Neuronal stem cell (in vitro differentiated cells): ENCODE measurements around the gene USP46.

Experiments used
- DNase-seq: peaks from one replicate; pipeline ENCODE4 v3.0.0-alpha.2; 2013; ENCODE audit warnings: low spot score
- H2AFZ ChIP-seq: one replicate; pipeline ENCODE4 v1.6.1; 2013; ENCODE audit warnings: mild to moderate bottlenecking, low read length, inconsistent platforms
- H2AK5ac ChIP-seq: 2 replicates; pipeline ENCODE4 v1.6.1; 2013; ENCODE audit warnings: low read depth, mild to moderate bottlenecking, inconsistent platforms, low read length, moderate library complexity, mixed read lengths
- H2BK120ac ChIP-seq: 2 replicates; pipeline ENCODE4 v1.6.1; 2013; ENCODE audit warnings: low read depth, mild to moderate bottlenecking, inconsistent platforms, low read length, moderate library complexity, mixed read lengths
- H2BK12ac ChIP-seq: one replicate; pipeline ENCODE4 v1.6.1; 2013; ENCODE audit warnings: low read length, inconsistent platforms
- H2BK15ac ChIP-seq: 2 replicates; pipeline ENCODE4 v1.6.1; 2013; ENCODE audit warnings: mild to moderate bottlenecking, low read length, inconsistent platforms, mixed read lengths
- H2BK5ac ChIP-seq: one replicate; pipeline ENCODE4 v1.6.1; 2013; ENCODE audit warnings: inconsistent platforms, mild to moderate bottlenecking, low read length, moderate library complexity
- H3K14ac ChIP-seq: one replicate; pipeline ENCODE4 v1.6.1; 2013; ENCODE audit warnings: low read length, inconsistent platforms
- H3K18ac ChIP-seq: 2 replicates; pipeline ENCODE4 v1.6.1; 2013; ENCODE audit warnings: low read length, inconsistent platforms
- H3K23ac ChIP-seq: 2 replicates; pipeline ENCODE4 v1.6.1; 2013; ENCODE audit warnings: low read depth, mild to moderate bottlenecking, mixed read lengths, low read length, inconsistent platforms; ENCODE audit not compliant: poor library complexity
- H3K27ac ChIP-seq: replicated peaks from 3 replicates; pipeline ENCODE4 v1.5.1; 2013; ENCODE audit warnings: low read length, inconsistent platforms
- H3K27me3 ChIP-seq, 3 experiments: 2 replicates each; pipeline ENCODE4 v1.6.1; 2013; ENCODE audit warnings: low read length in 3 of 3, mild to moderate bottlenecking in 2 of 3, inconsistent platforms in 1 of 3, low read depth in 1 of 3, mixed read lengths in 1 of 3, moderate library complexity in 1 of 3; ENCODE audit not compliant: control insufficient read depth in 3 of 3, insufficient read depth in 3 of 3
- H3K36me3 ChIP-seq, 2 donors: replicated peaks in 1 of 2; 2 replicates each; pipeline ENCODE4 v1.6.1; 2013; ENCODE audit warnings: low read length in 2 of 2; ENCODE audit not compliant: control insufficient read depth in 2 of 2, insufficient read depth in 2 of 2
- H3K4ac ChIP-seq: 2 replicates; pipeline ENCODE4 v1.6.1; 2013; ENCODE audit warnings: inconsistent platforms, mild to moderate bottlenecking, low read length, moderate library complexity
- H3K4me1 ChIP-seq, 2 donors: 1 replicate in 1 of 2; 2 replicates in 1 of 2; pipeline ENCODE4 v1.6.1; 2013; ENCODE audit warnings: low read length in 2 of 2, low read depth in 1 of 2; ENCODE audit not compliant: control insufficient read depth in 2 of 2, insufficient read depth in 1 of 2
- H3K4me2 ChIP-seq: one replicate; pipeline ENCODE4 v1.6.1; 2013; ENCODE audit warnings: mild to moderate bottlenecking, low read length, inconsistent platforms; ENCODE audit not compliant: insufficient read depth, poor library complexity, severe bottlenecking
- H3K4me3 ChIP-seq, 2 donors: 2 replicates each; pipeline ENCODE4 v1.5.1; 2013; ENCODE audit warnings: low read length in 2 of 2, mild to moderate bottlenecking in 2 of 2, inconsistent platforms in 1 of 2, moderate library complexity in 1 of 2
- H3K79me1 ChIP-seq: one replicate; pipeline ENCODE4 v1.6.1; 2013; ENCODE audit warnings: low read depth, mild to moderate bottlenecking, inconsistent platforms, low read length, moderate library complexity
- H3K9ac ChIP-seq: one replicate; pipeline ENCODE4 v1.6.1; 2013; ENCODE audit warnings: mild to moderate bottlenecking, low read depth, low read length, inconsistent platforms; ENCODE audit not compliant: poor library complexity
- H3K9me3 ChIP-seq, 2 donors: replicated peaks in 1 of 2; 2 replicates each; pipeline versions ENCODE3 to v1.6.1; 2013; ENCODE audit warnings: low read length in 2 of 2, mild to moderate bottlenecking in 2 of 2, inconsistent platforms in 1 of 2, low read depth in 1 of 2, mixed read lengths in 1 of 2, moderate library complexity in 1 of 2; ENCODE audit not compliant: control insufficient read depth in 2 of 2, insufficient read depth in 1 of 2
- H4K8ac ChIP-seq: one replicate; pipeline ENCODE4 v1.6.1; 2013; ENCODE audit warnings: low read depth, mild to moderate bottlenecking, inconsistent platforms, low read length, moderate library complexity
- H4K91ac ChIP-seq: one replicate; pipeline ENCODE4 v1.6.1; 2013; ENCODE audit warnings: low read length, low read depth, mild to moderate bottlenecking, inconsistent platforms; ENCODE audit not compliant: poor library complexity
- WGBS, 2 donors: extraction: QIAGEN DNeasy Blood & Tissue Kit; methylation state at CpG; one replicate each; pipeline ENCODE4 v1.1.7; 2013; ENCODE audit warnings: missing lambda C conversion rate in 2 of 2, mixed read lengths in 1 of 2; ENCODE audit not compliant: insufficient read length in 2 of 2, insufficient replicate concordance in 1 of 2; ENCODE audit errors: extremely low coverage in 2 of 2; 5-methylcytosine and 5-hydroxymethylcytosine counted together

Gene USP46

DNA sequence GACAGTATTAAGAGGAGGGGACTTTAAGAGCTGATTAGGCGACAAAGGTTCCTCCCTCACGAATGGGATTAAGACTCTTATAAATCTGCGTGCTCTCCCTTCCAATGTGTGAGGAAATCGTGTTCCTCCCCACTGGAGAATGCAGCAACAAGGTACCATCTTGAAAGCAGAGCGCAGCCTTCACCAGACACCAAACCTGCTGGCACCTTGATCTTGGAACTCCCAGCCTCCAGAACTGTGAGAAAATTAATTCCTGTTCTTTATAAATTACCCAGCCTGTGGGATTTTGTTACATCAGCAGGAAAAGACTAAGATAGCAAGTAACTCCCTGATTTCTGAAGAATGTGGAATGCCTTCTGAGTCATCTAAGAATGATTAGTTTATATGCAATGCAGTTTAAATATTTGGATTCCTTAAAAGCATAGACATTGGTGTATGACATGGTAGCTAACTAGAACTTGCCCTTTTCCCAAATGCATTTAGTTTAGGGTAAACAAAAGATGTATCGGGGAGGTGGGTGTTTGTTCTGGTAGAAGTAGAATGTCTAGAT is 86.1 kb downstream of the USP46 start:
- H3K23ac ChIP-seq, result no peak overlapping the region
- no peak overlapping the region for H4K8ac ChIP-seq
- no peak overlapping the region for H3K4ac ChIP-seq
- H3K9me3 ChIP-seq, result peaks cover 0 to 2% of the 10 kb centered on the region in 2 donors
- no peak overlapping the region for H2BK5ac ChIP-seq
- H3K18ac ChIP-seq, result no peak overlapping the region
- no peaks in the 10 kb centered on the region for H3K36me3 ChIP-seq
- H2BK120ac ChIP-seq, result no peak overlapping the region
- H3K14ac ChIP-seq, result no peak overlapping the region
- H3K4me2 ChIP-seq, result no peak overlapping the region
- H2BK12ac ChIP-seq, result no peak overlapping the region
- H3K4me3 ChIP-seq, result no peak overlapping the region
- H2BK15ac ChIP-seq, result no peak overlapping the region
- no peak overlapping the region for H3K27ac ChIP-seq
- H3K4me1 ChIP-seq, result peaks cover 0 to 1% of the 10 kb centered on the region in 2 donors
- no peak overlapping the region for H2AK5ac ChIP-seq
- H4K91ac ChIP-seq, result no peak overlapping the region
- no peak overlapping the region for H3K9ac ChIP-seq
- no peak for DNase-seq
- no peaks in the 10 kb centered on the region for H3K27me3 ChIP-seq
- H3K79me1 ChIP-seq, result no peaks in the 10 kb centered on the region
- H2AFZ ChIP-seq, result no peak overlapping the region
- WGBS, 2 donors, result no CpG with 5 or more reads among the region's 6 CpGs

- no peak overlapping the region for H2BK120ac ChIP-seq
- H3K23ac ChIP-seq, result no peak overlapping the region
- H2BK15ac ChIP-seq, result no peak overlapping the region
- peaks cover 0 to 2% of the 10 kb centered on the region in 2 donors for H3K9me3 ChIP-seq
- H2BK12ac ChIP-seq, result no peak overlapping the region
- no peak overlapping the region for H4K91ac ChIP-seq
- H2BK5ac ChIP-seq, result no peak overlapping the region
- no CpG with 5 or more reads among the region's 3 CpGs for WGBS, 2 donors
- DNase-seq, result no peak
- no peaks in the 10 kb centered on the region for H3K27me3 ChIP-seq
- no peak overlapping the region for H2AK5ac ChIP-seq
- no peak overlapping the region for H3K14ac ChIP-seq
- H4K8ac ChIP-seq, result no peak overlapping the region
- H2AFZ ChIP-seq, result no peak overlapping the region
- H3K4ac ChIP-seq, result no peak overlapping the region
- no peaks in the 10 kb centered on the region for H3K36me3 ChIP-seq
- H3K4me1 ChIP-seq, result peaks cover 0 to 1% of the 10 kb centered on the region in 2 donors
- no peak overlapping the region for H3K27ac ChIP-seq
- H3K79me1 ChIP-seq, result no peaks in the 10 kb centered on the region
- H3K18ac ChIP-seq, result no peak overlapping the region
- no peak overlapping the region for H3K4me3 ChIP-seq
- no peak overlapping the region for H3K4me2 ChIP-seq
- H3K9ac ChIP-seq, result no peak overlapping the region
Measured at GRCh38 chr4:52568351-52568750, 90.8 kb downstream of the USP46 start.

DNA sequence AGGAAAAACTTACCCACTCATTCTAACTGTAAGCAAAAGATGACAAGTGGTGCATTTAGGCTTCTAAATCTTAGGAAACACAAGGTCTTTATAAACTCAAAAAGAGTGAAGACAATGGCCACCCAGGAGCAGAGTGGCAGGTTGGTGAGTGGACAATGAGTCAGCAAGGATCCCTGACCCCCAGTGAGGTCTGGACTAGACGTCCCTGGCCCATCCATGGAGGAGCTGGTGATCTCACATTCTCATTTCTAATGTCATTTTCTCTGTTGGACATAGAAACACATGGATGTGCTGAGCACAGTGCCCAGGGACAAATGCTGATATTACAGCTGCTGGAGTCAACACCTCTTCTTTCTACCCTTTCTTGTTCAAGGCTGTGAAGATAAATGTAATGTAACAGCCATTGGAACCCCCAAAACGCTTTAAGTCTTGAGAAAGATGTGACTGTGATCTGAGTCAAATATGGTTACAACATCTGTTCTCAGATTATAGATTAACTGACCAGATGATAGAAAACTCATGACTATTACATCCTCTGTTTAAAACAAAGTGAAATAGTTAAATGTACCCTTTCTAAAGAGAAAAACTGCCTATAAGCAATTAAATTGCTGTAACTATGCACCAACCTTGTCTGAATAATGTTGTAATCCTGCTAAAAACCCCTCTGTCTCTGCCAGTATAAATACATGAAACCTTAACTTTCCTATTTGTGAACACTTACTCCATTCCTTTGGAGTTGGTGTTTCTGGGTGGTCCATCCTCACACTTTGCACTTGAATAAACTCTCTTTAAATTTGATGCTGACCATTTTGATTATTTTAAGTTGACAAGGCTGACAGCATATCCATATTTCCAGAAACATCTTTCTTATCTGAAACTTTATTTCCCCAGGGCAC is 92.7 kb downstream of the USP46 start:
- Histone ChIP-seq H2BK12ac (no peak overlapping the region), H3K4me1 (peaks cover 0 to 1% of the 10 kb centered on the region in 2 donors), H3K9ac (no peak overlapping the region), H2AFZ (no peak overlapping the region), H3K36me3 (no peaks in the 10 kb centered on the region), H2BK5ac (no peak overlapping the region), H3K79me1 (no peaks in the 10 kb centered on the region), H3K27ac (no peak overlapping the region), H3K4me3 (no peak overlapping the region), H2BK120ac (no peak overlapping the region), H3K27me3 (no peaks in the 10 kb centered on the region), H4K91ac (no peak overlapping the region), H3K23ac (no peak overlapping the region), H3K4me2 (no peak overlapping the region), H2AK5ac (no peak overlapping the region), H3K14ac (no peak overlapping the region), H4K8ac (no peak overlapping the region), H2BK15ac (no peak overlapping the region), H3K4ac (no peak overlapping the region), H3K9me3 (no peaks in the 10 kb centered on the region), H3K18ac (no peak overlapping the region)
- DNase-seq, result no peak
- WGBS, 2 donors, result no CpG with 5 or more reads among the region's 2 CpGs

DNA sequence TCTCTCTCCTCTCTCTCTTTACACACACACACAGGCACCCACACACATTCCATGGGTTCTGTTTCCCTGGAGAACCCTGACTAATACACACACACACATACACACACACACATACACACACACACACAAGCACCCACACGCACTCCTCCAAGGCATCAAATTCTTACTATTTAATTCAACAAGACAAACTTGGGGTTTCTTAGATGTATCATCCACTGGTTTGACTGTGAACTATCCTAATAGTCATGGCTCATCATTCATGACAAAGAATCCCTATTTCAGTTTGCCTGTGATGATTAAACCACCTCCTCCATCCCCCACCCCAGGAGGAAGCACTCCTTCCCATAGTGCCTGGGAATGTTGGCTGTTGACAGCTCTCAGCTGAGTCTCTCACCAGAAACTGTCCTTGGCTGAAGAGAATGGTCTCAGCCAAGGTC is 98.2 kb downstream of the USP46 start:
- H4K8ac ChIP-seq, result no peak overlapping the region
- no peak overlapping the region for H2AFZ ChIP-seq
- DNase-seq, result no peak
- H3K4me1 ChIP-seq, result peaks cover 0 to 7% of the 10 kb centered on the region in 2 donors
- peak overlapping the region; percentile 5 for H2BK15ac ChIP-seq
- no peak overlapping the region for H3K27ac ChIP-seq
- H4K91ac ChIP-seq, result no peak overlapping the region
- H3K27me3 ChIP-seq, result no peaks in the 10 kb centered on the region
- no peak overlapping the region for H2BK5ac ChIP-seq
- H2BK12ac ChIP-seq, result no peak overlapping the region
- WGBS, 2 donors, result no CpG with 5 or more reads among the region's 1 CpG
- no peaks in the 10 kb centered on the region for H3K79me1 ChIP-seq
- H3K9me3 ChIP-seq, result no peaks in the 10 kb centered on the region
- H2AK5ac ChIP-seq, result no peak overlapping the region
- no peak overlapping the region for H3K4ac ChIP-seq
- no peak overlapping the region for H3K4me2 ChIP-seq
- H3K14ac ChIP-seq, result no peak overlapping the region
- no peak overlapping the region for H3K9ac ChIP-seq
- H2BK120ac ChIP-seq, result no peak overlapping the region
- H3K4me3 ChIP-seq, result no peak overlapping the region
- H3K36me3 ChIP-seq, result no peaks in the 10 kb centered on the region
- no peak overlapping the region for H3K18ac ChIP-seq
- H3K23ac ChIP-seq, result no peak overlapping the region
